IPS DF 19.7 (cell line): ENCODE results near the gene VPS9D1.

ENCODE experiments used
- DNase-seq: peaks from one replicate; pipeline ENCODE4 v3.0.0-alpha.2; 2013; ENCODE audit warnings: low read depth, low spot score

The VPS9D1 gene

GRCh38 chr16:89732142-89732917, 11.6 kb upstream of the VPS9D1 start:
- no peak for DNase-seq

GRCh38 chr16:89730610-89731234, 10.0 kb upstream of the VPS9D1 start:
- DNase-seq, result no peak

- no peak for DNase-seq
Measured at GRCh38 chr16:89729863-89730593, 9.3 kb upstream of the VPS9D1 start.

GRCh38 chr16:89729293-89729692, 8.6 kb upstream of the VPS9D1 start:
- DNase-seq, result no peak

GRCh38 chr16:89727406-89728120, 6.9 kb upstream of the VPS9D1 start:
- DNase-seq, result no peak

- no peak for DNase-seq
Measured at GRCh38 chr16:89723279-89724250, 2.9 kb upstream of the VPS9D1 start.

GRCh38 chr16:89722392-89723278, 1.9 kb upstream of the VPS9D1 start:
- DNase-seq, result no peak

GRCh38 chr16:89721546-89722391, 1.1 kb upstream of the VPS9D1 start:
- no peak for DNase-seq

GRCh38 chr16:89720551-89720812, 216 bp downstream of the VPS9D1 start:
- no peak for DNase-seq

- no peak for DNase-seq
Measured at GRCh38 chr16:89717688-89718505, 2.8 kb downstream of the VPS9D1 start.

GRCh38 chr16:89716916-89717687, 3.6 kb downstream of the VPS9D1 start:
- no peak for DNase-seq

GRCh38 chr16:89716493-89716892, 4.2 kb downstream of the VPS9D1 start:
- DNase-seq, result no peak

- no peak for DNase-seq
Measured at GRCh38 chr16:89712274-89712781, 8.4 kb downstream of the VPS9D1 start.

GRCh38 chr16:89711601-89712273, 9.0 kb downstream of the VPS9D1 start:
- no peak for DNase-seq

- no peak for DNase-seq
Measured at GRCh38 chr16:89710709-89711564, 9.8 kb downstream of the VPS9D1 start.
